H9 (cell line): ENCODE measurements around the gene CDCA7L. TPM values are rescaled to one million over a fixed set of nuclear protein-coding genes. Genes with fewer than 3 reads are reported as not detected.

Experiments used
- DNase-seq: peaks from one replicate; pipeline ENCODE4 v3.0.0-alpha.2; 2017
- H2AFZ ChIP-seq: one replicate; pipeline ENCODE4 v1.6.1; 2013; ENCODE audit warnings: mild to moderate bottlenecking, low read length, control low read depth, moderate library complexity
- H2AK5ac ChIP-seq: 2 replicates; pipeline ENCODE4 v1.6.1; 2013; ENCODE audit warnings: low read length, control low read depth, mixed read lengths; ENCODE audit not compliant: insufficient read length
- H2BK120ac ChIP-seq: one replicate; pipeline ENCODE4 v1.6.1; 2013; ENCODE audit warnings: low read depth, mild to moderate bottlenecking, low read length, control low read depth, inconsistent platforms; ENCODE audit not compliant: poor library complexity, severe bottlenecking
- H2BK12ac ChIP-seq: 2 replicates; pipeline ENCODE4 v1.6.1; 2013; ENCODE audit warnings: low read length, control low read depth, mixed read lengths, low read depth; ENCODE audit not compliant: insufficient read length
- H2BK15ac ChIP-seq: 2 replicates; pipeline ENCODE4 v1.6.1; 2013; ENCODE audit warnings: low read depth, low read length, control low read depth
- H2BK20ac ChIP-seq: one replicate; pipeline ENCODE4 v1.6.1; 2013; ENCODE audit warnings: low read depth, mild to moderate bottlenecking, low read length, control low read depth, inconsistent platforms; ENCODE audit not compliant: poor library complexity, severe bottlenecking
- H2BK5ac ChIP-seq: 2 replicates; pipeline ENCODE4 v1.6.1; 2013; ENCODE audit warnings: low read length, control low read depth, mixed read lengths; ENCODE audit not compliant: insufficient read length
- H3K14ac ChIP-seq: 2 replicates; pipeline ENCODE4 v1.6.1; 2013; ENCODE audit warnings: low read length, control low read depth; ENCODE audit not compliant: insufficient read depth
- H3K18ac ChIP-seq: 2 replicates; pipeline ENCODE4 v1.6.1; 2013; ENCODE audit warnings: low read depth, mild to moderate bottlenecking, mixed read lengths, low read length, control low read depth; ENCODE audit not compliant: insufficient read length
- H3K23ac ChIP-seq: 2 replicates; pipeline ENCODE4 v1.6.1; 2013; ENCODE audit warnings: low read length, control low read depth, mixed read lengths, low read depth; ENCODE audit not compliant: insufficient read length
- H3K23me2 ChIP-seq: 2 replicates; pipeline ENCODE4 v1.6.1; 2013; ENCODE audit warnings: low read depth, mild to moderate bottlenecking, mixed read lengths, low read length, control low read depth; ENCODE audit not compliant: insufficient read length, poor library complexity, severe bottlenecking
- H3K27ac ChIP-seq: 2 replicates; pipeline ENCODE4 v1.5.1; 2013; ENCODE audit warnings: low read length, control low read depth, mixed read lengths, low read depth; ENCODE audit not compliant: insufficient read length
- H3K27me3 ChIP-seq: 2 replicates; pipeline ENCODE4 v1.6.1; 2013; ENCODE audit warnings: low read length, control low read depth, inconsistent platforms; ENCODE audit not compliant: insufficient read depth
- H3K4ac ChIP-seq: 2 replicates; pipeline ENCODE4 v1.6.1; 2013; ENCODE audit warnings: low read depth, mild to moderate bottlenecking, control low read depth, inconsistent platforms, low read length, moderate library complexity
- H3K4me1 ChIP-seq: 2 replicates; pipeline ENCODE4 v1.6.1; 2013; ENCODE audit warnings: low read length, control low read depth, inconsistent platforms; ENCODE audit not compliant: insufficient read depth
- H3K4me2 ChIP-seq: 2 replicates; pipeline ENCODE4 v1.6.1; 2013; ENCODE audit warnings: low read length, control low read depth, mixed read lengths; ENCODE audit not compliant: insufficient read length, insufficient read depth
- H3K56ac ChIP-seq: 2 replicates; pipeline ENCODE4 v1.6.1; 2013; ENCODE audit warnings: low read depth, mild to moderate bottlenecking, mixed read lengths, low read length, control low read depth; ENCODE audit not compliant: insufficient read length
- H3K79me1 ChIP-seq: 2 replicates; pipeline ENCODE4 v1.6.1; 2013; ENCODE audit warnings: low read depth, mild to moderate bottlenecking, moderate library complexity, low read length, control low read depth, inconsistent platforms; ENCODE audit not compliant: insufficient read depth, poor library complexity, severe bottlenecking
- H3K79me2 ChIP-seq: 2 replicates; pipeline ENCODE4 v1.6.1; 2013; ENCODE audit warnings: low read length, control low read depth, inconsistent platforms; ENCODE audit not compliant: insufficient read depth
- H3K9ac ChIP-seq: 2 replicates; pipeline ENCODE4 v1.6.1; 2013; ENCODE audit warnings: low read length, control low read depth, mixed read lengths; ENCODE audit not compliant: insufficient read length; ENCODE audit errors: extremely low read depth
- H3K9me3 ChIP-seq: one replicate; pipeline ENCODE4 v1.6.1; 2013; ENCODE audit warnings: low read depth, low read length, inconsistent platforms; ENCODE audit not compliant: control insufficient read depth
- H3T11ph ChIP-seq: one replicate; pipeline ENCODE4 v1.6.1; 2013; ENCODE audit warnings: mild to moderate bottlenecking, low read length, control low read depth, inconsistent platforms
- H4K20me1 ChIP-seq: one replicate; pipeline ENCODE4 v1.6.1; 2013; ENCODE audit not compliant: control insufficient read depth, insufficient read length, insufficient read depth
- H4K5ac ChIP-seq: 2 replicates; pipeline ENCODE4 v1.6.1; 2013; ENCODE audit warnings: low read depth, mild to moderate bottlenecking, mixed read lengths, low read length, control low read depth; ENCODE audit not compliant: insufficient read length
- H4K8ac ChIP-seq: replicated peaks from 2 replicates; pipeline ENCODE4 v1.6.1; 2013; ENCODE audit warnings: low read length, control low read depth, mixed read lengths, low read depth; ENCODE audit not compliant: insufficient read length
- H4K91ac ChIP-seq: 2 replicates; pipeline ENCODE4 v1.6.1; 2013; ENCODE audit warnings: low read depth, mild to moderate bottlenecking, moderate library complexity, mixed read lengths, low read length, control low read depth; ENCODE audit not compliant: insufficient read length
- H3K27ac Mint-ChIP-seq, 3 experiments: 2 replicates in 2 of 3; 3 replicates in 1 of 3; pipeline ENCODE4 v1.8.0; 2020 to 2021; ENCODE audit warnings: mixed read lengths in 3 of 3, mild to moderate bottlenecking in 1 of 3, moderate library complexity in 1 of 3
- H3K27me3 Mint-ChIP-seq: 2 replicates; pipeline ENCODE4 v1.8.0; 2021; ENCODE audit warnings: low read depth, mild to moderate bottlenecking, moderate library complexity, mixed read lengths
- H3K36me3 Mint-ChIP-seq, 3 experiments: 2 replicates in 2 of 3; 3 replicates in 1 of 3; pipeline ENCODE4 v1.8.0; 2020 to 2021; ENCODE audit warnings: low read depth in 3 of 3, mixed read lengths in 3 of 3; ENCODE audit not compliant: insufficient read depth in 1 of 3
- H3K4me1 Mint-ChIP-seq, 2 experiments: 2 replicates each; pipeline ENCODE4 v1.8.0; 2020; ENCODE audit warnings: mixed read lengths in 2 of 2
- H3K4me3 Mint-ChIP-seq, 2 experiments: 2 replicates in 1 of 2; 3 replicates in 1 of 2; pipeline ENCODE4 v1.8.0; 2020 to 2021; ENCODE audit warnings: mild to moderate bottlenecking in 2 of 2, mixed read lengths in 2 of 2, moderate library complexity in 1 of 2
- H3K9me3 Mint-ChIP-seq, 2 experiments: 2 replicates in 1 of 2; 3 replicates in 1 of 2; pipeline ENCODE4 v1.8.0; 2020; ENCODE audit warnings: mild to moderate bottlenecking in 2 of 2, mixed read lengths in 2 of 2, moderate library complexity in 1 of 2
- WGBS: extraction: QIAGEN DNeasy Blood & Tissue Kit; methylation state at CpG from one replicate; pipeline ENCODE4 v1.1.7; 2013; ENCODE audit warnings: missing lambda C conversion rate, low lambda C conversion rate, mixed read lengths; ENCODE audit not compliant: insufficient read length; ENCODE audit errors: extremely low coverage; 5-methylcytosine and 5-hydroxymethylcytosine counted together
- total RNA-seq: library from RNA; stranded (reverse); gene quantifications from 2 replicates; pipeline ENCODE4 v1.2.1, GENCODE V29; 2021
- TF ChIP-seq, protein P1 (sequence below): fragments of 200-600 bp; sonication (generic); conservative IDR thresholded peaks from 3 replicates; pipeline ENCODE4 v1.8.0; 2021; ENCODE audit warnings: antibody characterized with exemption, mild to moderate bottlenecking

CDCA7L gene
- total RNA-seq, 1 experiment from 2014 or later, result 104 TPM

DNA sequence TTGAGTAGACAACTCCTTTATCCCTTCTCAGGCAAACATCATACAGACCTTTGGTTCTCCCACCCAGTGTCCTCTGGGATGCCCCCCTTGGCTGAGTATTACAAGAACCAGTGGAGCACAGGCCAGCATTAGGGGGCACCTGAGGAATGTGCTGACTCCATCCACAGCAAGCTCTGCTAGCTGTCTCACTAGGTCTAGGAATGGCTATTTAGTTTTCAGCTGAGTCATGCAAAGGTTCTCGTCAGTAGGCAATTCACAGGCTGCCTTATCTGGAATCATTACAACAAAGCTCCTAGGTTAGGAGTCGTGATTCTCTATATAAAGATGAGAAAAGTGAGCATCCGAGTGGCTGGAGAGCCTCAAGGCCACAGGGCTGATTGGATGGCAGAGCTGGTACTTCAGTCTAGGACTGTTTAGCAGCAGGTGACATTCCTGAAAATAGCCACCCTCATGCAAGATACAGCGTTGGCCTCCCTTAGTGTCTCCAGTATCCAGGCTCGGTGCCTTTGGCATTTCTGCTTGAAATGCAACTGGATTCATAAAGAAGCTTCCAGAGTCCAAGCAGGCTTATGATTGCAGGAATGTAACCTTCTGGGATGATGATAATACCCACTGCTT lies 75.8 kb downstream of the CDCA7L start:
- Histone ChIP-seq H3K23me2 (no peaks in the 10 kb centered on the region), H2BK15ac (no peak overlapping the region), H3K27ac (no peak overlapping the region), H4K20me1 (no peaks in the 10 kb centered on the region), H3K9ac (no peak overlapping the region), H2BK12ac (no peak overlapping the region), H3K56ac (no peak overlapping the region), H4K91ac (no peak overlapping the region), H3K79me1 (no peaks in the 10 kb centered on the region), H3K79me2 (no peaks in the 10 kb centered on the region), H3K4me1 (peaks cover 28% of the 10 kb centered on the region; the same call in 1 of the 2 replicates), H3K9me3 (no peaks in the 10 kb centered on the region), H3K27me3 (no peaks in the 10 kb centered on the region), H3K4me2 (no peak overlapping the region), H3K14ac (no peak overlapping the region), H2AFZ (no peak overlapping the region), H4K5ac (no peak overlapping the region), H2BK20ac (no peak overlapping the region), H3K23ac (no peak overlapping the region), H2BK120ac (no peak overlapping the region), H2BK5ac (no peak overlapping the region), H4K8ac (no peak overlapping the region), H3K4ac (no peak overlapping the region), H2AK5ac (no peak overlapping the region), H3K18ac (no peak overlapping the region), H3T11ph (no peak overlapping the region)
- Mint-ChIP-seq H3K4me3 (no peak overlapping the region), H3K27ac (peak overlapping the region; percentile 70 to 89 (median 86); a peak in 6 of 7 replicates), H3K27me3 (no peaks in the 10 kb centered on the region), H3K4me1 (peaks cover 63 to 74% of the 10 kb centered on the region in 2 experiments), H3K36me3 (peaks cover 1 to 5% (median 4%) of the 10 kb centered on the region in 3 experiments; a peak in 4 of 7 replicates), H3K9me3 (no peaks in the 10 kb centered on the region; a peak in 1 of 5 replicates)
- TF ChIP-seq, protein P1, sequence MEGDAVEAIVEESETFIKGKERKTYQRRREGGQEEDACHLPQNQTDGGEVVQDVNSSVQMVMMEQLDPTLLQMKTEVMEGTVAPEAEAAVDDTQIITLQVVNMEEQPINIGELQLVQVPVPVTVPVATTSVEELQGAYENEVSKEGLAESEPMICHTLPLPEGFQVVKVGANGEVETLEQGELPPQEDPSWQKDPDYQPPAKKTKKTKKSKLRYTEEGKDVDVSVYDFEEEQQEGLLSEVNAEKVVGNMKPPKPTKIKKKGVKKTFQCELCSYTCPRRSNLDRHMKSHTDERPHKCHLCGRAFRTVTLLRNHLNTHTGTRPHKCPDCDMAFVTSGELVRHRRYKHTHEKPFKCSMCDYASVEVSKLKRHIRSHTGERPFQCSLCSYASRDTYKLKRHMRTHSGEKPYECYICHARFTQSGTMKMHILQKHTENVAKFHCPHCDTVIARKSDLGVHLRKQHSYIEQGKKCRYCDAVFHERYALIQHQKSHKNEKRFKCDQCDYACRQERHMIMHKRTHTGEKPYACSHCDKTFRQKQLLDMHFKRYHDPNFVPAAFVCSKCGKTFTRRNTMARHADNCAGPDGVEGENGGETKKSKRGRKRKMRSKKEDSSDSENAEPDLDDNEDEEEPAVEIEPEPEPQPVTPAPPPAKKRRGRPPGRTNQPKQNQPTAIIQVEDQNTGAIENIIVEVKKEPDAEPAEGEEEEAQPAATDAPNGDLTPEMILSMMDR, result no peak
- peak; percentile 34 for DNase-seq
- WGBS, result no CpG with 5 or more reads among the region's 5 CpGs
